ENCODE data around the gene GSDME. TPM values are rescaled to one million over a fixed set of nuclear protein-coding genes. Genes with fewer than 3 reads are reported as not detected.
A peak's percentile ranks its signal among the peaks of the same experiment; 100 is the strongest.

GSDME gene
- total and polyA plus RNA-seq, 2 of the 4 experiments (the other 2 are of a cell fraction), result 75.2 to 78.7 TPM

- Histone ChIP-seq H4K20me1 (ENCODE audit: insufficient read depth, low read length) (peaks cover 5% of the 10 kb centered on the region; the same call in 1 of the 2 replicates), H3K9me1 (ENCODE audit: insufficient read depth, low read length) (peaks cover 28% of the 10 kb centered on the region), H3K18ac (ENCODE audit: low read depth, low read length) (no peak overlapping the region), H2BK5ac (ENCODE audit: low read depth, low read length, poor library complexity, severe bottlenecking) (no peak overlapping the region), H4K8ac (ENCODE audit: low read depth in 2 of 2, low read length in 2 of 2) (no peak overlapping the region), H2AK9ac (replicated peaks; ENCODE audit: low read depth, low read length, poor library complexity) (no peak overlapping the region), H4K91ac (ENCODE audit: insufficient read depth, low read depth, low read length) (no peak overlapping the region), H2AK5ac (ENCODE audit: low read depth, low read length) (no peak overlapping the region), H3K4ac (ENCODE audit: low read depth, low read length) (no peak overlapping the region), H3K36me3 (ENCODE audit: control insufficient read depth, insufficient read depth, low read length) (peaks cover 2% of the 10 kb centered on the region), H2BK15ac (ENCODE audit: low read depth, low read length) (0 out of 3 replicates have a peak overlapping the region, but pooled peaks have one; percentile 10), H3K23ac (ENCODE audit: low read depth, low read length) (no peak overlapping the region), H3K27ac (ENCODE audit: insufficient read depth, low read length) (no peak overlapping the region), H2BK120ac (ENCODE audit: low read depth, low read length) (no peak overlapping the region), H4K5ac (ENCODE audit: low read depth, low read length) (no peak overlapping the region), H3K56ac (ENCODE audit: extremely low read depth, insufficient read depth, low read length) (no peak overlapping the region), H3K9ac (ENCODE audit: low read depth, low read length) (no peak overlapping the region), H3K4me3 (ENCODE audit: insufficient read depth, low read depth, low read length) (no peak overlapping the region), H3K27me3 (ENCODE audit: control insufficient read depth, insufficient read depth, low read length) (no peaks in the 10 kb centered on the region), H3K4me2 (ENCODE audit: low read depth, low read length) (no peak overlapping the region), H3K79me1 (ENCODE audit: low read depth in 1 of 2, low read length in 2 of 2) (peaks cover 56 to 76% of the 10 kb centered on the region in 2 experiments), H2BK20ac (ENCODE audit: low read depth, low read length) (no peak overlapping the region), H3K9me3 (ENCODE audit: control insufficient read depth, insufficient read depth, low read length) (no peaks in the 10 kb centered on the region), H3K14ac (replicated peaks; ENCODE audit: low read depth, low read length) (no peak overlapping the region), H3K4me1 (ENCODE audit: control insufficient read depth, insufficient read depth, low read length) (peaks cover 21% of the 10 kb centered on the region), H2AFZ (replicated peaks; ENCODE audit: low read length, poor library complexity) (no peak overlapping the region)
- TF ChIP-seq MAFK (IDR thresholded peaks at IDR 0.05; ENCODE audit: low read depth, low read length), result no peak
- intact Hi-C loops (cut with micrococcal nuclease), result no loop called here
- no TSS peak for BruUV-seq (replicated peaks)
- dilution Hi-C loops (cut with HindIII; ENCODE audit: low sequenced_read_pairs, unreplicated experiment), result no loop called here
- in situ Hi-C loops (cut with MboI; ENCODE audit: low sequenced_read_pairs), result no loop called here
- ATAC-seq (ENCODE audit: low read depth) (no peak), DNase-seq (no peak)
- CTCF ChIA-PET, result interaction anchor here (0.8 kb wide), 1 partner anchor 14 kb away, joined by 3 read pairs; no protein-coding TSS in a partner anchor
- POLR2A ChIA-PET (ENCODE audit: unreplicated experiment), result no interaction called here
Measured at GRCh38 chr7:24730018-24730369, 27.3 kb downstream of the GSDME start.
